Retinal pigment epithelial cell (primary cell): ENCODE results near the gene NCAPD3.

Source experiments
- DNase-seq: peaks from one replicate; pipeline ENCODE4 v3.0.0-alpha.2; 2010; ENCODE audit warnings: low read depth
- H3K4me3 ChIP-seq: 2 replicates; pipeline ENCODE4 v1.5.1; 2011; ENCODE audit warnings: mild to moderate bottlenecking, low read length, control low read depth, moderate library complexity
- CTCF ChIP-seq: conservative IDR thresholded peaks from 2 replicates; pipeline ENCODE4 v1.5.1; 2011; ENCODE audit warnings: low read depth, low read length, control low read depth, inconsistent platforms

NCAPD3 gene

DNA sequence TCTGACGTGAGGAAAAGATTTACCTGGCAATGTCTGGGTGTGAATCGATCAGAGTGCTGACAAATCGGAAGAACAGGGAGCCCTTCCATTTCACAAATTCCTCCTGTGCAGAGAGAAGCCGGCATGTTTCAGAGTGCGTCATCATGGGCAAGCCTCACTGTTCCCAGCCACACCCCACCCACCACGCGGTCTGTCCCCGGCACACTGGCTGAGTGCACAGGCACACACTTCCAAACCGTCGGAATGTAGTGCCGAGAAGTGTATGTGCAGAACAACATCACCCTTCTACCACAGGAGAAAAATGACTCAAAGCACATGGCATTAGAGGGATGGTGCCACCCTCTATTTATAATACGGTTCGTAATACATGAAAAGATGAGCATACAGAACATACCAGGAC is 47.5 kb downstream of the NCAPD3 start:
- TF ChIP-seq CTCF = no peak
- no peak overlapping the region for H3K4me3 ChIP-seq
- DNase-seq = no peak

DNA sequence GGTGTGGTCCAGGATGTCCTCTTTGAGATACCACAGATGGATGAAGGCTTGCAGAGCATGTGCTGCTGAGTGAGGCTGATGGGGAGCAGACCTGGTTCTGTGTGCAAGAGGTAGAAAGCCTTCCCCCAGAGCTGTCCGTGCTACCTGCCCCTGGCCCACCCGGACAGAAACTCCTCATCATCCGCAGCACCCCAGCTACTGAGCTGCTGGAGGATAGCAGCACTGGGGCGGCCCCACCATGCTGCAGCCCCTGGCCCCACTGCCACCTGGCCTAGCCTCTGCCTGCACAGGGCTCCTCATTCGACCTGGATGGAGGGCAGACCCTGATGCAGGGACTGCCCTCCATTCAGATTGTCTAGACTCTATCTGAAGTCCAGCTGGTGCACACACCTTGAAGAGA is 50.5 kb downstream of the NCAPD3 start:
- no peak for TF ChIP-seq CTCF
- no peak overlapping the region for H3K4me3 ChIP-seq
- DNase-seq = no peak

DNA sequence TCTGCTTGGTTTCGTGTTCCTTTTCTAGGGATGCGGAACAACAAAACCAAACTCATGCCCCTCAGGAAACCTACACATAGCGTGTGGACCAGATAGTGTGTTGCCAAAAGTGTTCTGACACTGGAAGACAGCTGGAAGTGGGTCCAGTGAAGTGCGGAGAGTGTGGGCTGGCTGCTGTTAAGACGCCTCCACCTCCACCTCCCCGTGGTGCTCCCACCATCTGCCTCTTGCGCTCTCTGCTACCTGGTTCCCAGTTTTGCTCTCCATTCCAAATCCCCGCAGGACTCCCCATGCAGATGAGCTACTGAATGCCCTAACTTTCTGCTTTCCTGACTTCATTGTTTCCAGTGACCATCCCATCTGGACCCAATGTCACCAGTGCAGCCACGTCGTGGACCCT is 51.8 kb downstream of the NCAPD3 start:
- DNase-seq = no peak
- TF ChIP-seq CTCF = no peak
- no peak overlapping the region for H3K4me3 ChIP-seq

DNA sequence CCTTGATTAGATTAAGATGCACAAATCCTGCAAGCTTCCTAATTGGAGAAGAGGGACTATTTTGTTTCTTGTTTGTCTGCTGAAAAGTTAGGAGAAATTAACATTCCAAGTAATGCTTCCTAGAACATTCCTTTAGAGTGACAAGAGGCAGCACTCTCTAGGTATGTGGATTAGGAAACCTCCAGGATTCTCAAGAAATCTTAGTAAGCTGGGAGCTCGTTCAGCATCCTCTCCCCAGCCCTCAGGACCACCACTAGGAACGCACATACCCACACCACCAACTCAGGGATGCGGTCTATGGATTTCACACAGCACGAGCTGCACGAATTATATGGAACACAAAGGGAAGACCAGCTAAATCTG is 52.9 kb downstream of the NCAPD3 start:
- no peak for TF ChIP-seq CTCF
- no peak for DNase-seq
- H3K4me3 ChIP-seq = no peak overlapping the region

DNA sequence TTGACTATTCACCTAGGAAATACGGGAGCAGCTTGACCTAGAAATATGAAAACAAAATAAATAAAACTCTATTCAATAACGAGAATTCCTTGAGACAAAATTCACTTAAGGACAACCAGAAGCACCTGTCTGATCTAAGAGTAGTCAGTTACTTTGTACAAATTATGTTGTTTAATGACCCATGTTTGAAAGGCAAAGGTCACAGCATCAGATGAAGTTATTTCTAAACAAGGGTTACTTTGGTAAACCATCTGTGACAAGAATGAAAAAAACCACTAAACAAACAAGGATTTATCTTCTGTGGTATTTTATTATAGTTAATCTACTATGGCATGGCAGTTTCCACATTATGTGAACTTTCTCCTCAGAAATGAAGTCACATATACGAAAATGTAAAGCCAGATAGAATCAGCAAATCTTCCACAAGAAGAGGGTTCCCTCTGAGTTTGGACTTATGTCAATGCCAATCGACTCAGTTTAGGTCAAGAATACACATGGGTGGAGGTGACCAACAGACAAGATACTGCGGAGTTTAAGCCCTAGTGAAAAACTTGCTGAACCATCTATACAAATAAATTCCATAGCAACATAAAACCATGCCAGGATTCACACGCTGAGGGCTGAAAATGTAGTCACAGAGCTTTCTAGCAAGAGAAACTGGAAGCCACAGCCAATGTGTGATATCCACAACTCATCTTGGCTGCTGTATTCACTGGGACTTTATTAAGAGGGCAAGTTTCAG is 53.4 kb downstream of the NCAPD3 start:
- TF ChIP-seq CTCF = no peak
- DNase-seq = no peak
- no peak overlapping the region for H3K4me3 ChIP-seq

GRCh38 chr11:134164490-134165370 is 59.0 kb downstream of the NCAPD3 start:
- DNase-seq = no peak
- no peak for TF ChIP-seq CTCF
- no peak overlapping the region for H3K4me3 ChIP-seq

GRCh38 chr11:134159652-134160051 is 64.1 kb downstream of the NCAPD3 start:
- no peak for TF ChIP-seq CTCF
- no peak overlapping the region for H3K4me3 ChIP-seq
- DNase-seq = no peak
